Activated T-cell treated with anti-CD3 and anti-CD28 coated beads, Interleukin-2, amount 50 U/mL, for 4 hours (primary cell): ENCODE data around the gene ANKS1A. TPM values are rescaled to one million over a fixed set of nuclear protein-coding genes. Genes with fewer than 3 reads are reported as not detected.

Experiments
- ATAC-seq, 2 donors: fragments of 200-7000 bp; cut with Tn5 transposase; one replicate each; pipeline ENCODE4 v1.10.0; 2021
- DNase-seq: peaks from one replicate; pipeline ENCODE4 v3.0.0-alpha.2; 2020
- H3K27me3 Mint-ChIP-seq: one replicate; pipeline ENCODE4 v1.8.0; 2021; ENCODE audit warnings: low read depth, mixed read lengths
- H3K36me3 Mint-ChIP-seq: one replicate; pipeline ENCODE4 v1.8.0; 2022; ENCODE audit warnings: mixed read lengths; ENCODE audit not compliant: insufficient read depth
- H3K4me1 Mint-ChIP-seq: one replicate; pipeline ENCODE4 v1.8.0; 2021; ENCODE audit warnings: low read depth, mixed read lengths
- H3K4me3 Mint-ChIP-seq: one replicate; pipeline ENCODE4 v1.8.0; 2021; ENCODE audit warnings: mild to moderate bottlenecking, moderate library complexity, mixed read lengths
- H3K9me3 Mint-ChIP-seq: one replicate; pipeline ENCODE4 v1.8.0; 2021; ENCODE audit warnings: mixed read lengths
- total RNA-seq, 3 donors: library from RNA; stranded (reverse); gene quantifications; one replicate each; pipeline ENCODE4 v1.2.1, GENCODE V29; 2021

The ANKS1A gene
- total RNA-seq, 3 donors from 2014 or later = 7.7 to 8.3 (median 8.2) TPM

- Mint-ChIP-seq H3K9me3 (no peaks in the 10 kb centered on the region), H3K4me1 (no peaks in the 10 kb centered on the region), H3K36me3 (peaks cover 24% of the 10 kb centered on the region), H3K27me3 (no peaks in the 10 kb centered on the region), H3K4me3 (no peak overlapping the region)
- DNase-seq (no peak), ATAC-seq (no peak)
Observed at GRCh38 chr6:35082733-35083403, 193.8 kb downstream of the ANKS1A start.

GRCh38 chr6:35083507-35083906, 194.5 kb downstream of the ANKS1A start:
- no peaks in the 10 kb centered on the region for H3K4me1 Mint-ChIP-seq
- ATAC-seq (no peak), DNase-seq (no peak)
- H3K4me3 Mint-ChIP-seq = no peak overlapping the region
- H3K9me3 Mint-ChIP-seq = no peaks in the 10 kb centered on the region
- H3K36me3 Mint-ChIP-seq = peaks cover 24% of the 10 kb centered on the region
- H3K27me3 Mint-ChIP-seq = no peaks in the 10 kb centered on the region

GRCh38 chr6:35084041-35084491, 195.0 kb downstream of the ANKS1A start:
- Mint-ChIP-seq H3K27me3 (no peaks in the 10 kb centered on the region), H3K36me3 (peaks cover 23% of the 10 kb centered on the region), H3K9me3 (no peaks in the 10 kb centered on the region), H3K4me3 (no peak overlapping the region), H3K4me1 (no peaks in the 10 kb centered on the region)
- DNase-seq = no peak
- ATAC-seq = no peak

GRCh38 chr6:35084511-35085203, 195.6 kb downstream of the ANKS1A start:
- no peaks in the 10 kb centered on the region for H3K9me3 Mint-ChIP-seq
- H3K4me3 Mint-ChIP-seq = no peak overlapping the region
- H3K4me1 Mint-ChIP-seq = no peaks in the 10 kb centered on the region
- ATAC-seq (no peak), DNase-seq (no peak)
- H3K36me3 Mint-ChIP-seq = peaks cover 23% of the 10 kb centered on the region
- no peaks in the 10 kb centered on the region for H3K27me3 Mint-ChIP-seq

- H3K36me3 Mint-ChIP-seq = peaks cover 23% of the 10 kb centered on the region
Observed at GRCh38 chr6:35085359-35086281, 196.6 kb downstream of the ANKS1A start.

GRCh38 chr6:35086282-35086632, 197.2 kb downstream of the ANKS1A start:
- ATAC-seq (no peak), DNase-seq (no peak)
- Mint-ChIP-seq H3K4me1 (no peaks in the 10 kb centered on the region), H3K27me3 (no peaks in the 10 kb centered on the region), H3K36me3 (peaks cover 23% of the 10 kb centered on the region), H3K4me3 (no peak overlapping the region), H3K9me3 (no peaks in the 10 kb centered on the region)

More at GRCh38 chr6:35085359-35086281, 196.6 kb downstream of the ANKS1A start:
- Mint-ChIP-seq H3K9me3 (no peaks in the 10 kb centered on the region), H3K4me1 (no peaks in the 10 kb centered on the region), H3K4me3 (no peak overlapping the region), H3K27me3 (no peaks in the 10 kb centered on the region)
- ATAC-seq (no peak), DNase-seq (no peak)

- DNase-seq (no peak), ATAC-seq (no peak)
- H3K4me3 Mint-ChIP-seq = no peak overlapping the region
- H3K9me3 Mint-ChIP-seq = no peaks in the 10 kb centered on the region
- H3K4me1 Mint-ChIP-seq = no peaks in the 10 kb centered on the region
- peaks cover 23% of the 10 kb centered on the region for H3K36me3 Mint-ChIP-seq
- H3K27me3 Mint-ChIP-seq = no peaks in the 10 kb centered on the region
Observed at GRCh38 chr6:35086636-35087360, 197.7 kb downstream of the ANKS1A start.

- no peak for DNase-seq
- no peaks in the 10 kb centered on the region for H3K9me3 Mint-ChIP-seq
- no peak for ATAC-seq
- no peaks in the 10 kb centered on the region for H3K4me1 Mint-ChIP-seq
- peaks cover 23% of the 10 kb centered on the region for H3K36me3 Mint-ChIP-seq
- H3K27me3 Mint-ChIP-seq = no peaks in the 10 kb centered on the region
- H3K4me3 Mint-ChIP-seq = no peak overlapping the region
Observed at GRCh38 chr6:35087361-35088280, 198.6 kb downstream of the ANKS1A start.

- H3K27me3 Mint-ChIP-seq = no peaks in the 10 kb centered on the region
- H3K9me3 Mint-ChIP-seq = no peaks in the 10 kb centered on the region
- no peak overlapping the region for H3K4me3 Mint-ChIP-seq
- DNase-seq (no peak), ATAC-seq (no peak)
- no peaks in the 10 kb centered on the region for H3K4me1 Mint-ChIP-seq
- peaks cover 23% of the 10 kb centered on the region for H3K36me3 Mint-ChIP-seq
Observed at GRCh38 chr6:35088281-35089215, 199.5 kb downstream of the ANKS1A start.

- H3K36me3 Mint-ChIP-seq = peaks cover 23% of the 10 kb centered on the region
- no peaks in the 10 kb centered on the region for H3K4me1 Mint-ChIP-seq
- H3K4me3 Mint-ChIP-seq = no peak overlapping the region
- no peaks in the 10 kb centered on the region for H3K27me3 Mint-ChIP-seq
- ATAC-seq (no peak), DNase-seq (no peak)
- H3K9me3 Mint-ChIP-seq = no peaks in the 10 kb centered on the region
Observed at GRCh38 chr6:35089216-35089934, 200.3 kb downstream of the ANKS1A start.

GRCh38 chr6:35089935-35090505, 201.0 kb downstream of the ANKS1A start:
- Mint-ChIP-seq H3K36me3 (peaks cover 21% of the 10 kb centered on the region), H3K4me1 (no peaks in the 10 kb centered on the region), H3K9me3 (no peaks in the 10 kb centered on the region), H3K4me3 (no peak overlapping the region), H3K27me3 (no peaks in the 10 kb centered on the region)
- DNase-seq (no peak), ATAC-seq (no peak)

- Mint-ChIP-seq H3K4me3 (no peak overlapping the region), H3K4me1 (no peaks in the 10 kb centered on the region), H3K36me3 (peaks cover 17% of the 10 kb centered on the region), H3K9me3 (no peaks in the 10 kb centered on the region), H3K27me3 (no peaks in the 10 kb centered on the region)
- DNase-seq (no peak), ATAC-seq (no peak)
Observed at GRCh38 chr6:35090734-35091133, 201.7 kb downstream of the ANKS1A start.
